K562 (cell line): ENCODE results near the gene RXYLT1. TPM values are rescaled to one million over a fixed set of nuclear protein-coding genes. Genes with fewer than 3 reads are reported as not detected.
A peak's percentile ranks its signal among the peaks of the same experiment; 100 is the strongest.

ENCODE experiments used
- BHLHE40 ChIP-seq: IDR thresholded peaks from 2 replicates; pipeline ENCODE4 v1.6.1; 2011; ENCODE audit warnings: low read length, improper control_type of control experiment
- CBFB ChIP-seq: sonication (generic); formaldehyde crosslinking; IDR thresholded peaks from 2 replicates; pipeline ENCODE4 v1.4.0; 2020; ENCODE audit warnings: mild to moderate bottlenecking, missing genetic modification reagents
- CCAR2 ChIP-seq: fragments of 200-400 bp; formaldehyde crosslinking; IDR thresholded peaks from 2 replicates; pipeline ENCODE4 v1.6.1; 2017; ENCODE audit warnings: mild to moderate bottlenecking, low read depth, low read length
- CSDE1 ChIP-seq, 2 experiments: fragments of 450-650 bp; IDR thresholded peaks; 2 replicates each; pipeline ENCODE4 v1.6.1; 2016; ENCODE audit warnings: mild to moderate bottlenecking in 1 of 2
- DMBX1 ChIP-seq: fragments of 250-450 bp; sonication (Bioruptor Pico); IDR thresholded peaks from 2 replicates; pipeline ENCODE4 v1.8.0; 2022; ENCODE audit warnings: inconsistent platforms, mild to moderate bottlenecking, moderate library complexity, borderline replicate concordance
- IRF2 ChIP-seq: sonication (generic); formaldehyde crosslinking; IDR thresholded peaks from 2 replicates; pipeline ENCODE4 v1.8.1; 2022; ENCODE audit warnings: mild to moderate bottlenecking, missing genetic modification reagents
- MIER1 ChIP-seq: fragments of 450-650 bp; IDR thresholded peaks from 2 replicates; pipeline ENCODE4 v1.6.1; 2016; ENCODE audit warnings: antibody characterized with exemption, mild to moderate bottlenecking, low read depth
- NUFIP1 ChIP-seq: fragments of 450-650 bp; IDR thresholded peaks from 2 replicates; pipeline ENCODE4 v1.6.1; 2018; ENCODE audit not compliant: partially characterized antibody
- PTRF ChIP-seq: fragments of 450-650 bp; IDR thresholded peaks from 2 replicates; pipeline ENCODE4 v1.6.1; 2016; ENCODE audit warnings: mild to moderate bottlenecking, missing genetic modification characterization, missing compliant biosample characterization
- SAFB ChIP-seq: fragments of 200-400 bp; formaldehyde crosslinking; IDR thresholded peaks from 2 replicates; pipeline ENCODE4 v1.6.1; 2017; ENCODE audit warnings: low read depth, low read length, borderline replicate concordance
- ZC3H4 ChIP-seq: sonication (generic); formaldehyde crosslinking; IDR thresholded peaks from 2 replicates; pipeline ENCODE4 v1.9.0; 2021; ENCODE audit warnings: missing genetic modification reagents, borderline replicate concordance
- polyA plus RNA-seq, 8 experiments: library from polyadenylated mRNA; depleted of rRNA in 4 of 8; stranded (reverse) in 5 of 8; unstranded in 3 of 8; fragments of >200 nt; fragmentation: Nextera tagmentation in 2 of 8; fragmentation: Illumina TruSeq in 1 of 8; extraction: Ambion mirVana in 2 of 8; extraction: Trizol in 1 of 8; gene quantifications; 2 replicates each; pipeline versions ENCODE4 v1.2.1 to v1.2.3, GENCODE V29; 2011 to 2014; ENCODE audit warnings: inconsistent platforms in 1 of 8, missing spikeins in 1 of 8
- total RNA-seq, 7 experiments: library from RNA; depleted of rRNA in 6 of 7; stranded (reverse); fragments of >200 nt in 6 of 7; fragmentation: Illumina TruSeq in 2 of 7; extraction: Trizol in 2 of 7; gene quantifications; 2 replicates each; pipeline versions ENCODE4 v1.2.1 to v1.2.3, GENCODE V29; 2011 to 2021; ENCODE audit warnings: low replicate concordance in 1 of 7
- TF ChIP-seq, protein P1 (sequence below): sonication (generic); formaldehyde crosslinking; IDR thresholded peaks from 2 replicates; pipeline ENCODE4 v1.8.0; 2022; ENCODE audit warnings: mild to moderate bottlenecking, missing genetic modification reagents
- TF ChIP-seq, protein P2 (sequence below): sonication (generic); formaldehyde crosslinking; IDR thresholded peaks from 2 replicates; pipeline ENCODE4 v1.8.0; 2023; ENCODE audit warnings: mild to moderate bottlenecking, missing genetic modification reagents
- TF ChIP-seq, protein P3 (sequence below): fragments of 450-650 bp; IDR thresholded peaks from 2 replicates; pipeline ENCODE4 v1.6.1; 2014; ENCODE audit warnings: low read depth, mild to moderate bottlenecking, moderate library complexity, borderline replicate concordance
- TF ChIP-seq, protein P4 (sequence below): sonication (generic); IDR thresholded peaks from 2 replicates; pipeline ENCODE4 v1.6.1; 2016
- TF ChIP-seq, protein P5 (sequence below): sonication (generic); formaldehyde crosslinking; IDR thresholded peaks from 2 replicates; pipeline ENCODE4 v1.9.0; 2022; ENCODE audit warnings: mild to moderate bottlenecking, missing genetic modification reagents

RXYLT1 gene
- total and polyA plus RNA-seq, 9 of the 15 experiments (the other 6 are each of a cell fraction or from before 2014, with no cell fraction given): 6.7 to 26.5 (median 20.9) TPM

DNA sequence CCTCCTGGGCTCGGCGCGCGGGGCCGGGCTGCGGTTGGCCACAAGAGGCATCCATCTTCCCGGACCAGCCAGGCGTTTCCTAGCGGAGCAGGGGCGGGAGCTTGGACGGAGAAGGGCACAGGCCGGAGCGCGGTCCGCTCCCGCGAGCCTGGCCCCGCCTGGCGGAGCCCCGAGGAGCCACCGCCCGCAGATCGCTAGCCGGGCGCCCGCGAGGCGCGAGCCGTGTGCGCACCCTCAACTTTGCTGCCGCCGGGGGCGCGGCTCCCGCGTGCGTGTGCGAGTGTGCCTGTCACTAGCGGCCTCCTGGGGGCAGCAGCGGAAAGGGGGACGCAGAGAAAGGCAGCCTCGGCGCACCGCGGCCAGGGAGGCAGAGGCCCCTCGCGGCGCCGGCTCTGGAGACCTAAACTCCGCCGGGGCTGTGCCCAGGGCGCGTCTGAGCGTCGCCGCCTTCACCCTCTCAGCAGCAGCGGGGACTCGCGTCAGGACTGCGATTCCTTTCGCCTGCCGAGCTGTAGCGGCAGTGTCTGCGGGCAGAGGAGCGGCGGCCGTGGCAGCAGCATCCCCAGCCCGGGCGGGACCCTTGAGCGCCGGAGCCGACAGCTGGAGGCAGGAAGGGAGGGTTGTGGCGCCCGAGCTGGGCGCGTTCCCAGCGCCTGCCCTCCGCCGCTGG is 64.1 kb downstream of the RXYLT1 start (continued):
- TF ChIP-seq, protein P1, sequence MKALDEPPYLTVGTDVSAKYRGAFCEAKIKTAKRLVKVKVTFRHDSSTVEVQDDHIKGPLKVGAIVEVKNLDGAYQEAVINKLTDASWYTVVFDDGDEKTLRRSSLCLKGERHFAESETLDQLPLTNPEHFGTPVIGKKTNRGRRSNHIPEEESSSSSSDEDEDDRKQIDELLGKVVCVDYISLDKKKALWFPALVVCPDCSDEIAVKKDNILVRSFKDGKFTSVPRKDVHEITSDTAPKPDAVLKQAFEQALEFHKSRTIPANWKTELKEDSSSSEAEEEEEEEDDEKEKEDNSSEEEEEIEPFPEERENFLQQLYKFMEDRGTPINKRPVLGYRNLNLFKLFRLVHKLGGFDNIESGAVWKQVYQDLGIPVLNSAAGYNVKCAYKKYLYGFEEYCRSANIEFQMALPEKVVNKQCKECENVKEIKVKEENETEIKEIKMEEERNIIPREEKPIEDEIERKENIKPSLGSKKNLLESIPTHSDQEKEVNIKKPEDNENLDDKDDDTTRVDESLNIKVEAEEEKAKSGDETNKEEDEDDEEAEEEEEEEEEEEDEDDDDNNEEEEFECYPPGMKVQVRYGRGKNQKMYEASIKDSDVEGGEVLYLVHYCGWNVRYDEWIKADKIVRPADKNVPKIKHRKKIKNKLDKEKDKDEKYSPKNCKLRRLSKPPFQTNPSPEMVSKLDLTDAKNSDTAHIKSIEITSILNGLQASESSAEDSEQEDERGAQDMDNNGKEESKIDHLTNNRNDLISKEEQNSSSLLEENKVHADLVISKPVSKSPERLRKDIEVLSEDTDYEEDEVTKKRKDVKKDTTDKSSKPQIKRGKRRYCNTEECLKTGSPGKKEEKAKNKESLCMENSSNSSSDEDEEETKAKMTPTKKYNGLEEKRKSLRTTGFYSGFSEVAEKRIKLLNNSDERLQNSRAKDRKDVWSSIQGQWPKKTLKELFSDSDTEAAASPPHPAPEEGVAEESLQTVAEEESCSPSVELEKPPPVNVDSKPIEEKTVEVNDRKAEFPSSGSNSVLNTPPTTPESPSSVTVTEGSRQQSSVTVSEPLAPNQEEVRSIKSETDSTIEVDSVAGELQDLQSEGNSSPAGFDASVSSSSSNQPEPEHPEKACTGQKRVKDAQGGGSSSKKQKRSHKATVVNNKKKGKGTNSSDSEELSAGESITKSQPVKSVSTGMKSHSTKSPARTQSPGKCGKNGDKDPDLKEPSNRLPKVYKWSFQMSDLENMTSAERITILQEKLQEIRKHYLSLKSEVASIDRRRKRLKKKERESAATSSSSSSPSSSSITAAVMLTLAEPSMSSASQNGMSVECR (CRISPR knock-in tag): no peak
- TF ChIP-seq, protein P2, sequence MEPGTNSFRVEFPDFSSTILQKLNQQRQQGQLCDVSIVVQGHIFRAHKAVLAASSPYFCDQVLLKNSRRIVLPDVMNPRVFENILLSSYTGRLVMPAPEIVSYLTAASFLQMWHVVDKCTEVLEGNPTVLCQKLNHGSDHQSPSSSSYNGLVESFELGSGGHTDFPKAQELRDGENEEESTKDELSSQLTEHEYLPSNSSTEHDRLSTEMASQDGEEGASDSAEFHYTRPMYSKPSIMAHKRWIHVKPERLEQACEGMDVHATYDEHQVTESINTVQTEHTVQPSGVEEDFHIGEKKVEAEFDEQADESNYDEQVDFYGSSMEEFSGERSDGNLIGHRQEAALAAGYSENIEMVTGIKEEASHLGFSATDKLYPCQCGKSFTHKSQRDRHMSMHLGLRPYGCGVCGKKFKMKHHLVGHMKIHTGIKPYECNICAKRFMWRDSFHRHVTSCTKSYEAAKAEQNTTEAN (CRISPR knock-in tag): no peak
- no peak for TF ChIP-seq CBFB (CRISPR knock-in tag)
- TF ChIP-seq ZC3H4 (CRISPR knock-in tag): no peak
- no peak for TF ChIP-seq MIER1
- TF ChIP-seq, protein P3, sequence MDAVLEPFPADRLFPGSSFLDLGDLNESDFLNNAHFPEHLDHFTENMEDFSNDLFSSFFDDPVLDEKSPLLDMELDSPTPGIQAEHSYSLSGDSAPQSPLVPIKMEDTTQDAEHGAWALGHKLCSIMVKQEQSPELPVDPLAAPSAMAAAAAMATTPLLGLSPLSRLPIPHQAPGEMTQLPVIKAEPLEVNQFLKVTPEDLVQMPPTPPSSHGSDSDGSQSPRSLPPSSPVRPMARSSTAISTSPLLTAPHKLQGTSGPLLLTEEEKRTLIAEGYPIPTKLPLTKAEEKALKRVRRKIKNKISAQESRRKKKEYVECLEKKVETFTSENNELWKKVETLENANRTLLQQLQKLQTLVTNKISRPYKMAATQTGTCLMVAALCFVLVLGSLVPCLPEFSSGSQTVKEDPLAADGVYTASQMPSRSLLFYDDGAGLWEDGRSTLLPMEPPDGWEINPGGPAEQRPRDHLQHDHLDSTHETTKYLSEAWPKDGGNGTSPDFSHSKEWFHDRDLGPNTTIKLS: no peak
- TF ChIP-seq NUFIP1: no peak
- TF ChIP-seq, protein P4, sequence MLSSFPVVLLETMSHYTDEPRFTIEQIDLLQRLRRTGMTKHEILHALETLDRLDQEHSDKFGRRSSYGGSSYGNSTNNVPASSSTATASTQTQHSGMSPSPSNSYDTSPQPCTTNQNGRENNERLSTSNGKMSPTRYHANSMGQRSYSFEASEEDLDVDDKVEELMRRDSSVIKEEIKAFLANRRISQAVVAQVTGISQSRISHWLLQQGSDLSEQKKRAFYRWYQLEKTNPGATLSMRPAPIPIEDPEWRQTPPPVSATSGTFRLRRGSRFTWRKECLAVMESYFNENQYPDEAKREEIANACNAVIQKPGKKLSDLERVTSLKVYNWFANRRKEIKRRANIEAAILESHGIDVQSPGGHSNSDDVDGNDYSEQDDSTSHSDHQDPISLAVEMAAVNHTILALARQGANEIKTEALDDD: no peak
- TF ChIP-seq BHLHE40: peak; percentile 37; the same call in 1 of the 2 replicates
- no peak for TF ChIP-seq IRF2 (CRISPR knock-in tag)
- TF ChIP-seq CCAR2: no peak
- TF ChIP-seq SAFB: 0 out of 2 replicates have a peak, but pooled peaks have one; percentile 37
- TF ChIP-seq DMBX1 (CRISPR knock-in tag): no peak
- TF ChIP-seq, protein P5, sequence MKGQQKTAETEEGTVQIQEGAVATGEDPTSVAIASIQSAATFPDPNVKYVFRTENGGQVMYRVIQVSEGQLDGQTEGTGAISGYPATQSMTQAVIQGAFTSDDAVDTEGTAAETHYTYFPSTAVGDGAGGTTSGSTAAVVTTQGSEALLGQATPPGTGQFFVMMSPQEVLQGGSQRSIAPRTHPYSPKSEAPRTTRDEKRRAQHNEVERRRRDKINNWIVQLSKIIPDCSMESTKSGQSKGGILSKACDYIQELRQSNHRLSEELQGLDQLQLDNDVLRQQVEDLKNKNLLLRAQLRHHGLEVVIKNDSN (CRISPR knock-in tag): no peak
- TF ChIP-seq CSDE1 (IDR thresholded peaks at IDR 0.05): no peak
- TF ChIP-seq PTRF (tag): no peak
